GDM1 (cell line): ENCODE measurements around the gene TM9SF2.
A peak's percentile ranks its signal among the peaks of the same experiment; 100 is the strongest.

Experiments
- DNase-seq: peaks from one replicate; lab custom pipeline; 2025; lab: John Stamatoyannopoulos, UW

Gene TM9SF2

DNA sequence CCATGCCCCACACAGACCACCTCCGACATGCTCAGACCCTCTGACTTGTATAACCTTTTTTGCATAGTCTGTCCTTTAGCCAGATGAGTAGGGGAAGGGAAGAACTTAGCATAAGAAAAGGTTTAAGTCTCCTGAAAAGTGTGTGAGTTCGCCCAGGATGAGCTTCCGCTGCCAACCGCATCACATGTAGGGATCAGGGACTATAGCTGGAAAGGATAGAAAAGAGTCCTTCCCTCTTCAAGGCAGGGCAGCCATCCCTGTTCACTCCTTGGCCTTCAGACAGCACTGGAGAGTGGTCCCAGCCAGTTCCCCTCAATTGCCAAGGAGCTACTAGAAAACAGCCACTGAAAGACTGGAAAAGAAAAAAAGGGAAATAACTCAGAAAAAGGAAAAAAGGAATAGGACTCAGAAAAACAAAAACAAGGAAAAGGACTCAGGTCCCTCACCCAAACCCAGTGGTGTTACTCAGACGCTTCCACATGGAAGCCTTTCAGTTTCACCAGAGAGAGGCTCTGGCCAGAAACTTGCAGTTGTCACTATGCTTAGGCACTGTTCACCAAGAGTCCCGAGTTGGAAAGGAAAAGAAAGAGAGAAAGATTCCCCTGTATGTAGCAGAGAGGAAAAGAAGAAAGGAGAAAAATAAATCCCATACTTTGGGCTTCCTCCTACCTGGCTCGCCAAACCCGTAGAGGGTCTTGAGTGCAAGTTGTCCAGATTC, 5.6 kb upstream of the TM9SF2 start:
- no peak for DNase-seq

- peak; percentile 91 for DNase-seq
These were observed 4.8 kb upstream of the TM9SF2 start for GRCh38 chr13:99496184-99497142.

DNA sequence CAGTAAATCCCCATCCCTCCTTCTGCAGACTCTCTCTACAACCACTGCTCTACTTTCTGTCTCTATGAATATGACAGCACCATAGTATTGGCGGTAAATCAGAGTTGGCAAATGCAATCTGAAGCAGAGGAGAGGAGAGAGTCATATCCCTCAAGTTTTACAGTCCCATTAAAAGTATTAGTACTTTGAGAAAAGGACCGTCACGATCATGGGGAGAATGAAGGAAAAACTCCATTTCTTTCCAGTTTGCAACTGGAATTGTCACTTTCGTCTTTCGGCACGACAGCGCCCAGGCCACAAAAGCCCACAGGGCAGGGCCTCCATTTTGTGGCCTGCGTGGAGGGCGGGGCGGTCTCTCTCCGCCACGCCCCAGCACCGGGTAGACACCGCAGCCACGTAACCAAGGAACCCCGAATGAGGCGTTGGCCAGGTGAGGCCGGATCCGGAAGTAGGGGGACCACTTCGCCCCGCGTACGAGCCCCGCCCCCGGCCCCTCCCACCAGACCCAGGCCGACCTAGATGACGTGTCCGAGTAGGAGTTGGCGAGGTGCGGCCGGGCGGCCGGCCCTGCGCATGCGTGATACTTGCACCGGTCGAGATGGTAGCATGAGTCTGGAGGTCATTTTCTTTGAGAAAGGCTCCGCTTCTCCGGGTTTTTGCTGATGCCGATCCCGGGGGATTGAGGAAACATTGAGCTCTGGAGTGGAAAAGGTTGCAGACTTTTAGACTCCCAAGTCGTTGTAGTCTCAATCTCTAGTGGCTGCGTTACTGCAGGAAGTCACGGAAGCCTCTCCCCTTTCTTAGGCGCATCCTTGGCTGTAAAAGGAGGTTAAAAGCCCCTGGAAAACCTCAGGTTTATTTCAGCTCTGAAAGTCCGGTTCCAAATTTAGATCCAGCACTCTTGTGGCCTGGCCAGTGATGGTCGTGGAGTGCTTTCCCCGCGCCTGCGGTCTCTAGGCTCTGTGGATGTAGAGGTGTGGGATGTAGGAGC, 2.8 kb upstream of the TM9SF2 start:
- DNase-seq = peak; percentile 98

- no peak for DNase-seq
These were observed 461 bp upstream of the TM9SF2 start for GRCh38 chr13:99500839-99501183.

- no peak for DNase-seq
These were observed 603 bp downstream of the TM9SF2 start for GRCh38 chr13:99501848-99502301.

DNA sequence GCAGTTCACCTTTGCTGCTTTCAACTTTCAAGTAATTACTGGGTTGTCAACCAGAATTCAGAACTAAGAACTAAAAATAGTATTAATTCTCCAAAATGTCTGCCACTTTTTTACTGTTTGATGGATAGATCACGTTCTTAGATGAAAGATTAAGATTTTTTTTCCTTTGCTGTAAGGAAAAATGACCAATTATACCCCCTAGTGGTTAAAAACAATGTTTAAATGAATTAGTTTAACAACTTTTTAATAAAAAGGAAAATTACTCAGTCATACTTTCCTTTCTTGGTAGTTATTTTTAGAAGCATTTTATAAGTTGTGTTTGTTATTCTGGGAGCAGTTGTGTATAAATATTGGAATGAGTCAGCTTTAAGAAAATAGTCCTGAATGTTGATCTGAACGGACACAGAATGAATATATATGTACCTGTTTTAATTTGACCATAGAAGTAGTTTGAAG, 4.6 kb downstream of the TM9SF2 start:
- no peak for DNase-seq

GRCh38 chr13:99506634-99507033, 5.4 kb downstream of the TM9SF2 start:
- peak; percentile 63 for DNase-seq

GRCh38 chr13:99507054-99507453, 5.8 kb downstream of the TM9SF2 start:
- DNase-seq = no peak

DNA sequence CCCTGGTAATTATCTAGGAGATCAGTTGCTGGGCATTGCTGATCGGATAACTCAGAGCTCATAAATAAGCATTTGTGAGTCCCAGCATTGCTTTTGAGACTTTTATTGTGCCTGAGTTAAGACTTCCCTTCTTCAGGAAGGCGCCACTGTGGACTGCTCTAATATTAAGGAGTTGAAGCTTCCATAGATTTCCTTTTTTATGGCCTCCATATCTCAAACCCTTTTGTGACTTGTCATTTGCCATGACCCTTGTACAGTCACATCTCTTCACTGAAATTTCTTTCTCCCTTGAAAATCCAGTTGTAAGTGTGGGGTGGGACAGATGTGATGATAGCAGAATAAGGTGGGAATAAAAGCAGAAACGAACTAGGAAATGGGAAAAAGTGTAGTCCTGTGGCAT, 6.3 kb downstream of the TM9SF2 start:
- no peak for DNase-seq

- DNase-seq = no peak
These were observed 6.7 kb downstream of the TM9SF2 start for GRCh38 chr13:99507986-99508385.

DNA sequence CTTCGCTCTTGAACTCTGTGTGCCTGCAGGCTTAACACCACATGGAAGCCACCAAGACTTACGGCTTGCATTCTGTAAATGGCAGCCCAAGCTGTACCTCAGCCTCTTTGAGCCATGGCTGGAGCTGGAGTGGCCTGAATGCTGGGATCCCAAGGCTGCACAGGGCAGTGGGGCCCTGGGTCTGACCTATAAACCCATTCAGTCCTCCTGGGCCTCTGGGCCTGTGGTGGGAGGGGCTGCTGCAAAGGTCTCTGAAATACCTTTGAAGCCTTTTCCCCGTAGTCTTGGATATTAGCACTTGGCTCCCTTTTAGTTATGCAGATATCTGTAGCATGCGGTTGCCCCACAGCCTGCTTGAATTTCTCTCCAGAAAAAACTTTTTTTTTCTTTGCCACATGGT, 8.2 kb downstream of the TM9SF2 start:
- DNase-seq = no peak

DNA sequence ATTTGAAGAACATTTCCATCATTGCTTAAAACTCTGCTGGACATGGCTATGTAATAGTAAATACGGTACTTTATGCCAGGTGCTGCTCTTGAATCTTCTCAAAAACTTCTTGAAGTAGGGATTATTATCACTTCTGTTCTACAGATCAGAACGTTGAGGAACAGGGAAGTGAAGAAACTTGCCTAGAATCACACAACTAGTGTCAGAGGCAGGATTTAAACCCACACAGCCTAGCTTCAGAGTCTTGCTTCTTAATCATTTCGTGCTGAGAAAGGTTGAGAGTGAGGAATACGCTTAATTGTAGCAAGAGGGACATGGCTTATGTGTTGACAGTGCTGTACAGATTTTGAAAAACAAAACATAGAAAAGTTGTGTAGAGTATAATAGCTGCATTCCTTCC, 13.5 kb downstream of the TM9SF2 start:
- DNase-seq = no peak

- DNase-seq = no peak
These were observed 15.1 kb downstream of the TM9SF2 start for GRCh38 chr13:99516153-99516929.

DNA sequence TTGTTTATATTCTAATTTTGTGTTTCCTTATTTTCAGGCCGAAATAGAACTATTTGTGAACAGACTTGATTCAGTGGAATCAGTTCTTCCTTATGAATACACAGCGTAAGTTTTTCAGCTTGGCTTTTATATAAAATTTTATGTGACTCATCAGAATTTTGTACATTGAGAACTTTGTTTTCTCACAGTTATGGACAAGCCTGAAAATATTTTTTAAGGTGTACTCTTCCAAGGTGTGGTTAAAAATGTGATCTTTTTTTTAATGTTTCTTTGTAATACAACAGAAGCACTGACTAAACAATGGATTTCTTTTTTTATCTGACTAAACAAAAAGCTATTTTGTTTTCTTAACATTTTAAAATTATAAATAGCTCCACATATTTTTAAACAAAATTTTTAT, 16.3 kb downstream of the TM9SF2 start:
- no peak for DNase-seq

DNA sequence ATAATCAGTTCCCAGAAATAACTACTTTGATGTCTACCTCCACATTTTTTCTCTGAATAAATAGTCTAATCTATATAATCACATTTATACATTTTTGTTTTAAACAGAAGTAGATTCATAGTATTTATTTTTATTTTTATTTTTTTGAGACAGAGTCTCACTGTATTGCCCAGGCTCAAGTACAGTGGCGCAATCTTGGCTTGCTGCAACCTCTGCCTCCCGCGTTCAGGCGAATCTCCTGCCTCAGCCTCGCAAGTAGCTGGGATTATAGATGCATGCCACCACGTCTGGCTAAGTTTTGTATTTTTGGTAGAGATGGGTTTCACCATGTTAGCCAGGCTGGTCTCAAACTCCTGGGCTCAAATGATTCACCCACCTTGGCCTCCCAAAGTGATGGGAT, 16.7 kb downstream of the TM9SF2 start:
- no peak for DNase-seq

GRCh38 chr13:99522298-99522697, 21.0 kb downstream of the TM9SF2 start:
- no peak for DNase-seq

- DNase-seq = no peak
These were observed 22.6 kb downstream of the TM9SF2 start for GRCh38 chr13:99523838-99524237.

GRCh38 chr13:99525967-99526366, 24.7 kb downstream of the TM9SF2 start:
- DNase-seq = no peak

DNA sequence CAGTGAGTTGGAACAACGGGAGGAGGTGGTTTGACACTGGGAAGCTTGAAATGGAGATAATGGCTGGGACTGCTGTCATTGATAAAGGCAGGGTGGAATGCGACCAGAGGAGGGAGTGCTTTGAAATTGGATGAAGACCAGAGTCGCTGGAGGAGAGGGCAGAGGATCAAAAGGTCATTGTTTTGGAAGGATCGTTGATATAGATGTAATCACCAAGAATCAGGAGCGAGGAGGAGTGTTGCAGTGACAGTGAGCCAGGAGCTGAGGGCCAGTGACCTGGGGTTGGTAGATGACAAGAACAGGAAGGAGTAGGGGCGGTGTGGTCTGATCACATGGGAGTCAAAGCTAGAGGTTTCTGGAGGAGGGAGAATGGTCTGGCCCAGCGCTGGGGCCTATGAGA, 25.3 kb downstream of the TM9SF2 start:
- DNase-seq = no peak

DNA sequence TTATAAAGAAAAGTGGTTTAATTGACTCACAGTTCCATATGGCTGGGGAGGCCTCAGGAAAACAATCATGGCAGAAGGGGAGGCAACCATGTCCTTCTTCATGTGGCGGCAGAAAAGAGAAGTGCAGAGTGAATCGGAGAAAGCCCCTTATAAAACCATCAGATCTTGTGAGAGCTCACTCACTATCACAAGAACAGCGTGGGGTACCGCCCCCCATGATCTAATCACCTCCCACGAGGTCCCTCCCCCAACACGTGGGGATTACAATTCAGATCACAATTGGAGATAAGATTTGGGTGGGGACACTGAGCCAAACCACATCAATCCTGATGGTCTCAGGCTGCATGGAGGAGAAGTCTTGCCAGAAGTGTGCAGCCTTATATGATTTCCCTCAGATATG, 26.0 kb downstream of the TM9SF2 start:
- no peak for DNase-seq

DNA sequence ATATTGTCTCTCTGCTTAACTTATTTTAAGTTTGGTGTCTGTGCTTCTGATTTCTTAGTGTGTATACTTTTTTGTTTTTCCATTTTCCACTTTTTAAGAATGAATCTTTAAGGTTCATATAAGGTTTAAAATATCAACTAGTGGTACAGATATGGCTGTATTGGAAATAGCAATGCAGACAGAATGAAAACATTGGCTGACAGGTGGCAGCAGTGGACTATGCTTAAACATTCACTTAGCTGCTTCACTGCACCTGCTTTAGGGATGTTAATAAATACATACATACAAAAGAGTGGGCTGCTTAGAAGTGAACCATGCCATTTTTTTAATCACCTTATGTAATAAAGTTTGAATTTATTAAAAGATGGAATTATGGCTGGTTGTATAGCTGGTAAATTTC, 27.3 kb downstream of the TM9SF2 start:
- DNase-seq = no peak
